MM.1S (cell line): Measurements from ENCODE around the gene CCDC124.

ENCODE experiments used
- EZH2 ChIP-seq: fragments of 300-600 bp; sonication (generic); optimal IDR thresholded peaks from 2 replicates; pipeline ENCODE3; 2017; ENCODE audit warnings: low read depth, mild to moderate bottlenecking, antibody characterized with exemption, low read length, mixed read lengths
- EZH2phosphoT487 ChIP-seq: fragments of 300-600 bp; sonication (generic); IDR thresholded peaks from 2 replicates; pipeline ENCODE4 v1.6.1; 2018; ENCODE audit warnings: antibody characterized with exemption, low read length
- TF ChIP-seq, protein P1 (sequence below): fragments of 300-600 bp; sonication (generic); IDR thresholded peaks from 2 replicates; pipeline ENCODE4 v1.5.1; 2016; ENCODE audit warnings: antibody characterized with exemption, low read length, mixed read lengths

DNA sequence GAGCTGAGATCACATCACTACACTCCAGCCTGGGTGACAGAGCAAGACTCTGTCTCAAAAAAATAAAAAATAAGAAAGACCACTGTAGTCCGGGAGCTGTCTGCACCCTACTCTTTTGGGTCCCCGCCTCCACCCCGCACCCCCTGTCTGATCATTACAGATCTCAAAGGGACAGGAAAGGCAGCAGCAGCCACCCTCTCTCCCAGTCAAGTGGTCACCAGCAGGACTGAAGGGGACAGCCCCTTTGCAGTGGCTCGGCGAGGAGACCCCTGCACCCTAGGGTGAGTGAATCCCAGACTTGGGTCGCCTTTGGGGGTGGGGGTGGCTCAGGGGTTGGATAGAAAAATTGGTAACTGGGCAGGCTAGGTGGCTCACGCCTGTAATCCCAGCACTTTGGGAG lies 21.6 kb downstream of the CCDC124 start:
- TF ChIP-seq, protein P1, sequence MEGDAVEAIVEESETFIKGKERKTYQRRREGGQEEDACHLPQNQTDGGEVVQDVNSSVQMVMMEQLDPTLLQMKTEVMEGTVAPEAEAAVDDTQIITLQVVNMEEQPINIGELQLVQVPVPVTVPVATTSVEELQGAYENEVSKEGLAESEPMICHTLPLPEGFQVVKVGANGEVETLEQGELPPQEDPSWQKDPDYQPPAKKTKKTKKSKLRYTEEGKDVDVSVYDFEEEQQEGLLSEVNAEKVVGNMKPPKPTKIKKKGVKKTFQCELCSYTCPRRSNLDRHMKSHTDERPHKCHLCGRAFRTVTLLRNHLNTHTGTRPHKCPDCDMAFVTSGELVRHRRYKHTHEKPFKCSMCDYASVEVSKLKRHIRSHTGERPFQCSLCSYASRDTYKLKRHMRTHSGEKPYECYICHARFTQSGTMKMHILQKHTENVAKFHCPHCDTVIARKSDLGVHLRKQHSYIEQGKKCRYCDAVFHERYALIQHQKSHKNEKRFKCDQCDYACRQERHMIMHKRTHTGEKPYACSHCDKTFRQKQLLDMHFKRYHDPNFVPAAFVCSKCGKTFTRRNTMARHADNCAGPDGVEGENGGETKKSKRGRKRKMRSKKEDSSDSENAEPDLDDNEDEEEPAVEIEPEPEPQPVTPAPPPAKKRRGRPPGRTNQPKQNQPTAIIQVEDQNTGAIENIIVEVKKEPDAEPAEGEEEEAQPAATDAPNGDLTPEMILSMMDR: no peak
- TF ChIP-seq EZH2: no peak
- no peak for TF ChIP-seq EZH2phosphoT487
